GM18909 (cell line): ENCODE results near the gene PLXNC1.

Source experiments
- ATAC-seq: cut with Tn5 transposase; IDR thresholded peaks from one replicate; pipeline ENCODE4 v1.9.1; 2021; ENCODE audit warnings: mild to moderate bottlenecking; ENCODE audit not compliant: unreplicated experiment, poor library complexity

PLXNC1 gene

GRCh38 chr12:94133964-94134795, 14.2 kb upstream of the PLXNC1 start:
- ATAC-seq: peak; percentile 64

GRCh38 chr12:94135896-94136295, 12.5 kb upstream of the PLXNC1 start:
- ATAC-seq: no peak

- no peak for ATAC-seq
Measured at GRCh38 chr12:94139816-94140215, 8.6 kb upstream of the PLXNC1 start.

DNA sequence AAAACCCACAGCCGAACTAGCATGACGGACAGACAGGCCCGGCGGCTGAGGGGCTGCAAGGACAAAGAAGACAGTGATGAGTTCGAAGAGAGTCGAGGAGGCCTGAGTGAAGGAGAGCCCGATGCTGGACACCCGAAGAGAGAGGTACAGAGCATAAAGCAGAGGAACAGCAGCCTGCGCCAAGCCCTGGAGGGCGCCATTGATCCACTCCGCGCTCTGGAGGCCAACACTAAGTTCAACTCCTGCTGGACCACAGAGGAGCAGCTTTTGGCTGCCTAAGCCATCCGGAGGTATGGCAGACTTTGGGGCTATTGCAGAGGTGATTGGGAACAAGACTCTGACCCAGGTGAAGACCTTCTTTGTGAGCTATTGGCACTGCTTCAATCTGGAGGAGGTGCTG, 7.8 kb upstream of the PLXNC1 start:
- no peak for ATAC-seq

DNA sequence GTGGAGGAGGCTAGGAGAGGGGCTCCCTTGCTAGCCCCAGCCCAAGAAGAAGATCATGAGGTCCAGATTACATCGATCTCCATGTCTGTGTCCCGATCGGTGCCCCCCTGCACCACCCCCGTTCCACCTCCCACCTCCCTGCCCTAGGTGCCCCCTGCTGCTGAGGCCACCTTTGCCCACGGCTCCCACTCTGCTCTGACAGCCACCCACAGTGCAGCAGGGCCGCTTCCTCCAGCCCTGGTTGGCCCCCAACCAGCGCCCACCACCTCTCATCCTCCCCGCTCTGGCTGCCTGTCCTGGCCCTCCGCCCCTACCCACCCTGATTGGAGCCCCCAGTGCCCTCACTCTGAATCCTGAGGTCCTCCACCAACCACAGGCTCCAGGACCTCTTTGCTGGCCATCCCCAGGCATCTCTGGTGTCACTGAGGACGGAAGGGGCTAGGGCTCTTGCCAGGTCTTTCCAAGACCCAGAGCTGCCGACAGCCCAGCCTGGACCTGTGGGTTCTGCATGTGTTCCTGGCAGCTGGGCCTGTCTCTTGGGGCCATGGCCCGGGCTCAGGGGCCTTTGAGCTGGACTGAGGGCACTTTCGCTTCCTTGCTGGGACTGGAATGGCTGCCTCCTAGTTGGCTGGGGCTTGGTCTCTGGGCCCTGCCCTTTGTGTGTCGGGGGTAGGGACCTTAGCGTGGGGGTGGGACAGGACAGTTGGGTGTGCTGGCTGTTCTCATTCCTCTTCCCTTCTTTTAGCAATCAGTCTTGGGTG, 7.2 kb upstream of the PLXNC1 start:
- no peak for ATAC-seq

GRCh38 chr12:94141892-94142291, 6.5 kb upstream of the PLXNC1 start:
- ATAC-seq: no peak

GRCh38 chr12:94143438-94143837, 4.9 kb upstream of the PLXNC1 start:
- ATAC-seq: no peak

DNA sequence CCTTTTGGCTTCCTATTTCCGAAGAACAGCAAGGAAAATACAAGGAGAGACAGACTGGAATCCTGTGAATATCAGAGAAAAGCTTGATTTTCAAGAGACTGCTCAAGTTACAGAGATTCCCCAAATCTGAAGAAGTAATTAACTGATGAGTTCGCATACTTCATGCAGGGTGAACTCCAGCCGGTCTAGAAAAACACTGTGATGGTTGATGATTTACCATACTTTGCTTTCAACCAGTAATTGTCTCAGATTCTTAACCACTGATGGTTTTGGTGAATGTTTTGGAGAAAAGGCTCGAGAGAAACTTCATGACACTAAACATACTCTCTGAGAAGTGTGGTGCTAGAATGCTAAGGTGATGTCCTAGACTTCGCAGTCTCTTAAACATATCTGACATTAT, 4.4 kb upstream of the PLXNC1 start:
- ATAC-seq: no peak

GRCh38 chr12:94144781-94145180, 3.6 kb upstream of the PLXNC1 start:
- ATAC-seq: no peak

GRCh38 chr12:94145191-94145983, 3.0 kb upstream of the PLXNC1 start:
- no peak for ATAC-seq

DNA sequence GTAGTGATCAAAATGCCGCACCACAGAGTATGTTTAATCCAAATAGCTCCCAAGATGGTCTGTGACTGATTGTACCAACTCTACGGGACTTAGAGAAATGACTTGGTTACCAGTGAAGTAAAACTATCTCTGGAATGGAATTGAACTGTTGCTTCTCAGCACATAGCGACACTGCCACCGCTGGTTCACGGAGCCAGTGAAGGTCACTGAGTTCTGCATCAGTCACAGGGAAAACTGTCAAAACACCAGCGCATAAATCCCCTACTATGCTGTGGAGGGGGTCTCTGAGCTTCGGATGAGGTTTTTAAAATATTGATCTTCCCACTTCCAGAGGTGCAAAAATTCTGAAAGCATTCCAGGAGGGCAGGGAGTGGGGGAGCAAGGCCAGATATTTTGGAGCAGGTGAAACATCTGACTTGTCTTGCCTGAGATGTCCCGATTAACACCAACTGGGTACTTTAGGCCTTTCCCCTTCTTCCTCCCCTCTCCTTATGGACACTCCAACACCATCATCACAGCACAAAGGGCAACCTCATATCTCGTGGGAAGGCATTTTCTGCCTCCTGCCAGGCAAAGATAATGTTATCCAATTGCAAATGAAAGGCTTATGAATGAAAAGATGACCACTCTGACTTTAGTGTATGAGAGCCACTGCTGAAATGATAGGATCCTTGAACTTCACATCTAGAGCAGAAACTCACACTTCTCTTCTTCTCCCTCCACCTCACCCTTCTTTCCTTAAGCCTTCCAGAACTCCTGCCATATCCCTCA, 2.0 kb upstream of the PLXNC1 start:
- no peak for ATAC-seq

DNA sequence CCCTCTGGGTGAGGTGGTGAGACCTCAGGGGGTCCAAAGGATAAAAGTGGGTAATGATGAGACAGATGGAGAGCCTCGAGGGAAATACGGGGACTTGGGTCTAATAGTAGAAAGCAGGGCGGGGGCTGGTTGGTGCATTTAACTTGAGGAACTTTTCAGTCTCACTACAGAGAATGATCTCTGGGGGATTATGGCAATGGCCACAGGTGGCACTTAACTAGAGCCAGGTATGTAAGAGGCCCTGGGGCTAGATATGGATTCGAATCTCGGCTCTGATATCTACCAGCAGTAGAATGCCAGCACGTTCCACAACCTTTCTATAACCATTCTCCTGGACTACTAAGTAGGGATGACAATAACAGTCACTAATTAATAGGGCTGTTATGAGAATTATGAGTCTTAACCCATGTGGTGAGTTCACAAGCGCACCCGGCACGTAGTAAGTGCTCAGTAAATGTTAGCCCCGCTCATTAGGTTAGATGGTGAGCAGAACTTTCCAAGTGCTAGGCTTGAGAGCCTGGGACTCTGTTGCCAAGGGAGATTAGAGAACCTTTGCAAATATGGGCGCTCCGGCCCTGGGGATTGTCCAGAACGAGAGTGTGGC, 888 bp upstream of the PLXNC1 start:
- ATAC-seq: no peak

GRCh38 chr12:94148739-94149118, 352 bp downstream of the PLXNC1 start:
- peak; percentile 20 for ATAC-seq

DNA sequence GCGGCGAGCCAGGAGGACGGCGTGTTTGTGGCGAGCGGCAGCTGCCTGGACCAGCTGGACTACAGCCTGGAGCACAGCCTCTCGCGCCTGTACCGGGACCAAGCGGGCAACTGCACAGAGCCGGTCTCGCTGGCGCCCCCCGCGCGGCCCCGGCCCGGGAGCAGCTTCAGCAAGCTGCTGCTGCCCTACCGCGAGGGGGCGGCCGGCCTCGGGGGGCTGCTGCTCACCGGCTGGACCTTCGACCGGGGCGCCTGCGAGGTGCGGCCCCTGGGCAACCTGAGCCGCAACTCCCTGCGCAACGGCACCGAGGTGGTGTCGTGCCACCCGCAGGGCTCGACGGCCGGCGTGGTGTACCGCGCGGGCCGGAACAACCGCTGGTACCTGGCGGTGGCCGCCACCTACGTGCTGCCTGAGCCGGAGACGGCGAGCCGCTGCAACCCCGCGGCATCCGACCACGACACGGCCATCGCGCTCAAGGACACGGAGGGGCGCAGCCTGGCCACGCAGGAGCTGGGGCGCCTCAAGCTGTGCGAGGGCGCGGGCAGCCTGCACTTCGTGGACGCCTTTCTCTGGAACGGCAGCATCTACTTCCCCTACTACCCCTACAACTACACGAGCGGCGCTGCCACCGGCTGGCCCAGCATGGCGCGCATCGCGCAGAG, 873 bp downstream of the PLXNC1 start:
- peak; percentile 32 for ATAC-seq

DNA sequence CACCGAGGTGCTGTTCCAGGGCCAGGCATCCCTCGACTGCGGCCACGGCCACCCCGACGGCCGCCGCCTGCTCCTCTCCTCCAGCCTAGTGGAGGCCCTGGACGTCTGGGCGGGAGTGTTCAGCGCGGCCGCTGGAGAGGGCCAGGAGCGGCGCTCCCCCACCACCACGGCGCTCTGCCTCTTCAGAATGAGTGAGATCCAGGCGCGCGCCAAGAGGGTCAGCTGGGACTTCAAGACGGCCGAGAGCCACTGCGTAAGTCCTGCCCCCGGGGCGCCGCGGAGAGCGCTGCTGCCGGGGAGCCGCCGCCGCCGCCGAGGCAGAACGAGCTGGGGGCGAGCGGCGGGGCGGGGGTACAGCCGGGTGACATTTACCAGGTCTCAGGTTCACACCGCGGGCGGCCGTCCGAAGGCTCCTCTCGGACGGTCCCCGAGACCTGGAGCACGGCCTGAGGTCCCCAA, 1.4 kb downstream of the PLXNC1 start:
- ATAC-seq: peak; percentile 4

DNA sequence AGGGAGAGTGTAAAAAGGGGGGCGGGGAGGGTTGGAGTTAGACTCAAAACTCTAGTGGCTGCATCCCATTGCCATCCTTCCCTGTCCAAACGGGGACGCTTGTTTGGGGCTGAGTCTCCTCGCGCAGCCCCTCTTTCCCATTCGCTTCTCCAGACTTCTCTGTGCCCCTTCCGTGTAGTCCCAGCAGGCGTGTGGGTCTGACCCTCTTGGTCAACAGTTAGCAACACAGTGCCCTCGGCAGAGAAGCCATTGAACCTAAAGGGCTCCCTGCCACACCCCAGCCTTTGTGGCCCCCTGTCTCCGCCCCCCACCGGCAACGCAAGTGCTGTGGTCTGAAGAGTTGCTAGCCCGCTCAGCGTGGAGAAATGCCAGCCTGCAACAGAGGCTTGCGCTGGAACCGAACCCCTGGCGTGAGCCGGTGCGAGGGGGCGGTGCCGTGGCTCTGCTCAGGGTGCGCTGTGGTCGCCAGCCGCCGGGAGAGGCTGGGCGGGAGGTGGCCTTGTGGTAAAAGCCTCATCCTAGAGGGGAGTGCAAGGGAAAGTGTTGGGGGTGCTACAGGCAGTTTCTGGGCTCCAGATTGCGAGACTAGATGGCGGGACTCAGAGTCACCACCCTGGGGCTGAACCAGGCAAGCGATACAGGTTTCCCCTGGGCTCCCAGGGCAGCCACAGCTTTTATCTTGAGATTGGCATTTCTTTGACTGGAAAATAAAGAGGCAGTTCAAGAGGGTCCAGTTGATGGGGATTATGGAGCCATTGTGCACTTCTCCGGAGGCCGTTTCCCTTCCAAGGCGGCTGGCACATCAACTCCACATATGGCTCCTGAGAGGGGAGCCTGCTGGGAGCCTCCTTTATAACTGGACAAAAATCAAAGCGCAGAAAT, 2.1 kb downstream of the PLXNC1 start:
- no peak for ATAC-seq

GRCh38 chr12:94151582-94151981, 3.2 kb downstream of the PLXNC1 start:
- no peak for ATAC-seq
